Skin of body (tissue), 2 donors: ENCODE measurements around the gene NFS1. TPM values are rescaled to one million over a fixed set of nuclear protein-coding genes. Genes with fewer than 3 reads are reported as not detected.

Experiments used
- DNase-seq: peaks from one replicate; lab custom pipeline; 2025; lab: John Stamatoyannopoulos, UW
- total RNA-seq: library from RNA; depleted of rRNA; stranded (reverse); fragments of >200 nt; gene quantifications from one replicate; pipeline ENCODE4 v1.2.3, GENCODE V29; 2014

The NFS1 gene
- total RNA-seq, 1 donor from 2014 or later: 18.9 TPM

DNA sequence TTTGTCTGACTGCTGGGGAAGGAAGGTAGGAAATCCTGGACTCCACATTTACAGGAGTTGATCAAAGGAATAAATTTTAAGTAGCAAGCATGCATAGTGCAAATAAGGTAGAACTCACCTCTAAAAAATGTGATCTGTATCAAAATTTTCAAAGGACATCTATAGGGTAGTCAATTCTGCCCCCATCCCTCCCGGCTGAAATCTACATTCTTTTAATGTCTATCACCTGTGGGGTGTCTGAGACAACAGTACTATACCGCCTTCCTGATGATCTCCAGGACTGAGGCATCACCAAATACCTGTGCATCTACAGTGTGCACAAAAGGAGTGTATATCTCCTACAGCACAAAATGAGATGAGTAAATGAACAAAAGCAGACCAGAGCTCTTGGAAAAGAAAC, 54.3 kb downstream of the NFS1 start:
- no peak for DNase-seq

DNA sequence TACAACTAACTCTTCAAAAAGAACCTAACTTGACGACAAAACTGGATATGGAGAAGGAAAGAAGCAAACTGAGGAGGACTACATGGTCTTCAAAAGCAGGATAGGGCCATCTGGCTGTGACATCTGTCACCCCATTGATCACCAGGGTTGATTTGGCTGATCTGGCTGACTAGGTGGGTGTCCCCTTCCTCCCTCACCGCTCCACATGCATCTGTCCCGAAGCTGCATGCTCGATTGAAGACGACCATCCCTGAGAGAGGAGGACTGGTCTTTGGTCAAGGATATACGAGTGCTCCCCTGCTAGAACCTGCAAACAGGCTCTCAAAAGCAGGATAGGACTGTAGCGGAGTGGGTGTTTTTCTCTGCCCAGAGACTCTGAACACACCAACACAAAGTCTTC, 56.1 kb downstream of the NFS1 start:
- no peak for DNase-seq

DNA sequence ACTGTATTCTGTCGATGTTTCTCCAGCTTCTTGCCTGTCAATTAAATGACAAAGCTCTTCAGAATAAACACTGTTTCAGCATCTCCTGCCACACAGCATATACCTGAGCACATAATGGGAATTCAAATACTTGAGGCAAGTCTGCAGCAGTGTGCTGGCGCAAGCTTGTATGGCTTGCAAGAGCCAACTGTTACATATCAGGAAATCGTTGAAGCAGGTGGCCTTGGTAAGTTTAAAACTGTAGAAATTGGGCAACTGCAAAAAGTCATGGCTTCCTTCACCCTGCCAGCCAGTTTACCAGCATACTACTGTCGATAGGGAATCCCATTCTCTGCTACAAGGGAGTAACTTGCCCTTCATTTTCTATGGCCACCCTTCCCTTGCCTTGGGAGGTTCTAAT, 57.4 kb downstream of the NFS1 start:
- no peak for DNase-seq

DNA sequence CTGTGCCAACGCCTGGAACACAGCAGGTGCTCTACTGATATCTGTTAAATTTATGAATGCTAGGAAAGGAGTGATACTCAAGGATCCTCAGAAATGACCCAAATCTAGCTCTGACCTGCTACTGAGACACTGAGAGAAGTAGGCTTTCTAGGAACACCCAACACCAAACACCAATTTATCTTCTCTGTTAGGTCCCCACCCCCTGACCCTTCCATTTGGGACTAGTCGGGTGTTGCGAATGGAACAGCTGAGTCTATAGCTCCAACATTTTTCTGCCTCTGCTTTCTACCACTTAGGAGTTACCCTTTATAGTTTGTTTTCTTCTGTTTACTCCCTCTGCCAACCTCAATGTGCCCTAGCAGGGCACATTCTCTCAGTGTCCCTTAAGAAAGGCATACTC, 58.4 kb downstream of the NFS1 start:
- DNase-seq: no peak

DNA sequence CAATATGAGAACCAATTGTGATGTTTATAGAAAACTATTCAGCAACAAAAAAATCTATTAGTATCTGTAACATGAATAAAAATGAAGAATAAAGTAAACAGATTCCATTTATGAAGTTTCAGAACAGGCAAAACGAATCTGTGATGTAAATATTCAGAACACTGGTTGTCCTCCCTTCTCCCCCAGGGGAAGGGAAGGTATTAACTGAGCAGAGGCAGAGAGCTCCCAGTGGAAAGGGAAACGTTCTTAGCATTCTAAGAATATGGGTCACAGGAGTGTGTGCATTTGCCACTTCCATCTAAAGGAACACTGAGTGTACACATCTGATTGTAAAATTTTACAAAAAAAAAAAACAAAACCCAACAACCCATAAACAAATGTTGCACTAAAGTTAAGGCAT, 60.4 kb downstream of the NFS1 start:
- DNase-seq: no peak

DNA sequence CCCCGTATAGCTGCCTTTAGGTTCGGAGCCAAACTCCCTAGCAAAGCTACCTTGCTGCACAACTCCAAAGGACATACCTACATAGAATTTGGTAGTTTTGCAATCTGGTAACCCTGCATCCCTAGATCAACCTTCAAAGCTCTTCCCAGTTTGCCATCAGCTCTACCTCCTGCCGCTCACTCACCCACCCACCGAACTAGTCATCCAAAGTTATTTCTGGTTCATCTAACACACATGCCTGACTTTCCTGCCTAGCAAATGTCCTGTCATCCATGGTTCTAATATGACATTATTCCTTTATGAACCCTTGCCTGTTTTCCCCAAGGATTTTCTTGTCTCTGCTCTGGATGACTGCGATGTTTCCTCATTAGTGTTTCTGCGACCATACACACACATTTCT, 61.9 kb downstream of the NFS1 start:
- no peak for DNase-seq

DNA sequence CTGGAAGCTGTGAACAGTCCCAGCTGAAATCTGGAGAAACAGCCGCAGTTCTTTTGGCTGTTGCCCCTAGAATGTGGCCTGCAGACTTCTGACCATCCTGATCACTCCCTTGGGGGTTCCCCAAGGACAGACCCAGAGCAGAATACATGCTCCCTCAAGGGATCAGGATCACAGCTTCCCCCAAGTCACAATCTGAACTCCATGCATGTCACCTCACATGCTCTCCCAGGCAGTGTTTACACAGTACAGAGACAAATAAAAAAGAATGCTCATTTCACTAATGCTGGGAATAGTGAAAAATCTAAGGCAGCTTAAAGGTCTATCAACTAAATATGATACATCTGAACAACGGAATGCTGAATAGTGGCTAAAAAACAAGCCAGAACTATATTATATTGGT, 63.1 kb downstream of the NFS1 start:
- DNase-seq: no peak

DNA sequence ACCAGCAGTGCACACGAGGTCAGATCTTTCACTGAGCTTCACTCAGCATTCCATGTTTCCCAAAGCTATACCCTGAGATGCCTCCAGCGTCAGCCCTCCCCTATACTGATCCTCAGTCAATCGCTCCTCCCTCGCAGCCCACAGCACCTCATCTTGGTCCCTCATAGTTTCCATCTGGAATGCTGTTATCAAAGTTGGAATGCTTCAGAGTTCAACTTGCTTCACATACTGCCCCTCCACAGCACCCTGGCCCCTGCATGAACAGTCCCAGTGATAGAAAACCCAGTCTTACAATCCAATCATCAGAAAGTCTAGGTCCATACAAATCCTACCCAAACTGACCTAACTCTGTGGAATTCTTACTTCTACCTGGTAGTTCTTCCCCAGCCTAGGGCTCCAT, 63.5 kb downstream of the NFS1 start:
- no peak for DNase-seq

DNA sequence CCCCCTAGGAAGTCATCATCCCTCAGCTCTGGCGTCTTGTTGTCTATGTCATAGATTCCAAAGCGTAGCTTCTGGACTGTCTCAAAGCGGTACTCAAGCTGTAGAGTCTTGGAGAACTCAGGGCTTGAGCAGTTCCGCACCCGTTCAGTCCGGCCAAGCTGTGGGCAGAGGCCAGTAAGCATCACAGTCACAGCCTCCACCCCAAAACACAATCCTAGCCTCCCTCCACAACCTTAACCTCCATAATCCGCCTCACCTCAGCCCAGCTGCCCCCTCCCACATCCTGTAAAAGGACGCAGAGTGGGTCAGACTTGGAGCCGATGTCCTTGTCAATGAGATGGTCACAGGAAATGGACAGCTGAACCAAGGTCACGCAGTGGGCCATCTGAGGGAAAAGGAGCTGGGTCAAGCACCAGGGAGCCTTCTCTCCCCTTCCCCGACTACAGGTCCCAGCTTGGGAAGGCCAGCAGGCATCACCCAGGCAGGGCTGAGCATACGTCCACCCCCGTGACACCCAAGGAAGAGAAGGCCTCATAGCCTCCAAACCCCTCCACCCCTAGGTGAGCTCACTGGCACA, 66.5 kb downstream of the NFS1 start:
- no peak for DNase-seq

DNA sequence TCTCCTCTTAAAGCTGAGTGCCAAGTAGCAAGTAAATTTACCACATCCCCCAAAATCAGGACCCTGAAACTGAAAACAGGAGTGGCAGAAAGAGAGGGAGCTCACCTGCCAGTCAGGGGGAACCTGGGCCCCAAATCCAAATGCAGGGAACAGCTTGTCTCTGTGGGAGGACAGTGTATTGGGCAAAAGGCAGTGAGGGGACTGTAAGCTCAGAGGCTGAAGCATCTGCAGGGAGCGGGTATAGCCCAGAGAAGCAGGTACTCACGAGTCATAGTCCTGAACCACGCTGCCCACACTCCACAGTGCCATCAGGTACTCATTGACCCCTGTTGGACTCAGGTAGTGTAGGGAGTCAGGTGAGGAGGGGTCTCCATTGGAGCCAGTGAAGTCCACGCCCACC, 68.5 kb downstream of the NFS1 start:
- no peak for DNase-seq

DNA sequence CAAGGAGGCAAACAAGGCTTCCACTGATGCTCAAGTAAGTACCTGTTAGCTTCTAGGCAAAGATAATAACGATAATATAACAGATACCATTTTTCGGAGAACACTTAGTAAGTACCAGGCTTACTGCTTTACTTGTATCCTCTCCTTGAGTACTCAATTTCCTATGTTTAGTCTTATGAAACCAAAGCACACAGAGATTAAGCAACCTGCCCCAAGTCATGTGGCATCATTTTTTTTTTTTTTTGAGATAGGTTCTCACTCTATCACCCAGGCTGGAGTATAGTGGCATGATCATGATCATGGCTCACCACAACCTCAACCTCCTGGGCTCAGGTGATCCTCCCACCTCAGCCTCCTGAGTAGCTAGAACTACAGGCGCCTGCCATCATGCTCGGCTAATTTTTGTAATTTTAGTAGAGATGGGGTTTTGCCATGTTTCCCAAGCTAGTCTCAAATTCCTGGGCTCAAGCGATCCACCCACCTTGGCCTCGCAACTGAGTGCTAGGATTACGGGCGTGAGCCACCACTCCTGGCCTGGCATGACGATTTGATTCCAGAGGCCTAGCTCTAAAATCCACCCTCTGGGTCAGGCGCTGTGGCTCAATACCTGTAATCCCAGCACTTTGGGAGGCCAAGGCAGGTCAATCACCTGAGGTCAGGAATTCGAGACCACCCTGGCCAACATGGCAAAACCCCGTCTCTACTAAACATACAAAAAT, 69.6 kb downstream of the NFS1 start:
- DNase-seq: no peak

DNA sequence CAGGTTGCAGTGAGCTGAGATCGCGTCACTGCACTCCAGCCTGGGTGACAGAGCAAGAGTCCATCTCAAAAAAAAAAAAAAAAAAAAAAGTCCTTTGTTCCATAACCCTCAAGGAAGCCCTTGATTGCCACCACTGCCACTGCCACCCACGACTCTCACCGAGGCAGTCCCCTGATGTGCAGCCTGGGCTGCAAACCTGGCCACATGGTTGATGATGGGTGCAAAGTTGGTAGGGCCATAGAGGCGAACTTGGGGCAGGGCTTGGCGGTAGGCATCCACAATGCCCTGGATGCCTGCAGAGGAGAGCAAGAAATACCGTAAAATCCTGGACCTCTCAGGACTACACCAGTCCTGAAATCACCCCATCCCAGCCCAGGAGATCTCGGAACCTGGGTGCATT, 72.0 kb downstream of the NFS1 start:
- no peak for DNase-seq

DNA sequence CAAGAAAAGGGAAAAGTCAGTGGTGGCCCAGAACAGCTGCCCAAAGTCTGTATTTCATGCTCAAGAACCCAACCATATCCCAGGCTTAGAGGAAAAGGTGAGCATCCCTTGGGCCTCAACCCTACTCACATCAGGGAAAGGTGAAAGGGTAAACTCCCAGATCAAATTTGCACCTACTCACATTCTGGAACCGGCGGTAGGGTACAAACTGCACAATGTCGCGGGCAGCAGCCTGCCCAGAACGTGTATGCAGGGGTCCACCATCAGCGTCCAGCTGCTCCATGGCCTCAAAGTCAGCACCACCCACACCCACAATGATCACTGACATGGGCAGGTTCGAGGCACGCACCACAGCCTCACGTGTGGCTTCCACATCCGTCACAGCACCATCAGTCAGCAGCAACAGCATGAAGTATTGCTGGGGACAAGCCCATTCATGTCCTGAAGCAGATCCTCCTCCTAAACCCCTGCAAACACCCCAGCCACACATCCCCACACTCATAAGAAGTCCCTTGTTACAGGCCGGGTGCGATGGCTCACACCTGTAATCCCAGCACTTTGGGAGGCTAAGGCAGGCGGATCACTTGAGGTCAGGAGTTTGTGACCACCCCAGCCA, 72.7 kb downstream of the NFS1 start:
- DNase-seq: no peak

DNA sequence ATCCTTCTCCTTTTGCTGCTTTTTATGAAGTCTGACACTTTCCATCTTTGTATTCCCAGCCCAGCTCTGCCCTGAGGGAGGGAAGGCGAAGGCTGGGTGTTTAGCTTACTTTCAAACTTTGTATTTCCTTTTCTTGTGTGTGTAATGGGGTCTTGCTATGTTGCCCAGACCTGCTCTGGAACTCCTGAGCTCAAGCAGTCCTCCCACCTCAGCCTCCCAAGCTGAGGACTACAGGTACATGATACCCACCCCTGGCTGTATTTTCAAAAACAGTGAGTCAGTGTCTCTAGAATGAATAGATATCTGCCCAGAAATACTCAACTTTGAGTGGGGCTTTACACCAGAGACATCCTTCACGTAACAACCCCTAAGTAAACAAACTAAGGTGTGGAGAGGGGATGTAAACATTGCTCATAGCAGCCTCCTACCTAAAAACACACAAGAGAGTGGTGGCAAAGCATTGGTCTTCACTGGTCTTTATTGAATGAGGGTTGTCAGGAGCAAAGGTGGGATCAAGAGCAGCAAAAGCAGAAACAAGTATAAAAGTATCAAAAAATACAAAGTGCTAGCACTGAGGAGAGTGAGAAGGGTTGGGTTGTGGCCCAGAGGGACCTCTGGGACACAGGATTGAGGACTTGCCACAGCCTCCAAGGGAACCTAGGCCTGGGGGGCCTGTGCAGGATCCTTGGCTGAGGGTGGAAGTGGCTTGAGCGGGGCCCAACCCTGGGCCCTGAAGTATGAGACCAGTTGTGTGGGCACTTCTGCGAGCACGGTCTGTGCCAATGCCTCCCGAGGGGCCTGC, 73.4 kb downstream of the NFS1 start:
- no peak for DNase-seq

DNA sequence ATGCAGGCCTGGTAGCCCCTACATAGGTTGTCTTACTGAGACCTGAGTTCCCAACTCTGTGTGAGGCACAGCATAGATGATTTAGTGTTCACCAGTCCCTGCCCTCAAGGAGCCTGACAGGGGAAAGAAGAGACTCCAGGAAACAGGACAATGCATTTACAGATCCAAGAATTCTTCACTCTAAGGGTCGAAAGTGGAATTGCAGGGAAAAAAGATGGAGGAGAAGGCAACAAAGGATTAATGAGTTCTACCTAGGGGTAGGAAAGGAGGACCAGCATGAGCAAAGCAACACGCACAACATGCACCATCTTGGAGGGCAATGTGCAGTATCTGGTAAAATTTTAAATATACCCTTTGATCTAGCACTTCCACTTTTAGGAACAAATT, 77.6 kb downstream of the NFS1 start:
- DNase-seq: no peak

DNA sequence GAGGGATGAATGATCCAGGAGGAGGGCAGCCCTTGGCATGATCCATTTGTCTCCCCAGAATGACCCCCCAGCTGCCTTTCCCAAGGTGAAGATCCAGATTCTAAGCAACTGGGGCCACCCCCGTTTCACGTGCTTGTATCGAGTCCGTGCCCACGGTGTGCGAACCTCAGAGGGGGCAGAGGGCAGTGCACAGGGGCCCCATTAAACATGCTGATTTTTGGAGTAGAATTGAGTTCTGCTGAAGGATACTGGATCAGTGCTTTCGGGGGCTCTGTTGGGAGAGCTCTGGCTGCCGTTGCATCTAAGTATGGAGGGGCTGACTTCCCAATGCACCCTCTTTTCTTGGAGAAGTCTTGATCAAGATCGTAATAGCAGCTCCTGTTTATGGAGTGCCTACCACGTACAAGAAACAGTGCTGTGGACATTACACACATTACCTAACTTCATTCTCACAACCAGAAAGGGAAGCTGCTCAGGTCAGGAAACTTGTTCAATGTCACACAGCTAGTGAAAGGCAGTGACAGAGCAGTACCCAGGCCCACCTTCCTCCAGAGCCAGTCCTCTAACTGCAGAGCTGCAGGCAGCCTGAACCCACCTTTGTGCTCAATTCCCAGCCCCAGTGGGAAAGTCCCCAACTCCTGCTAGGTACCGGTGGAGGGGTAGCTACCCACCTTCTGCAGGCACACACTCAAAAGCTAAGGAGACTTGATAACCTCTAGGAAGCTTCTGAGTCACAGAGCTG, 78.2 kb downstream of the NFS1 start:
- DNase-seq: no peak

DNA sequence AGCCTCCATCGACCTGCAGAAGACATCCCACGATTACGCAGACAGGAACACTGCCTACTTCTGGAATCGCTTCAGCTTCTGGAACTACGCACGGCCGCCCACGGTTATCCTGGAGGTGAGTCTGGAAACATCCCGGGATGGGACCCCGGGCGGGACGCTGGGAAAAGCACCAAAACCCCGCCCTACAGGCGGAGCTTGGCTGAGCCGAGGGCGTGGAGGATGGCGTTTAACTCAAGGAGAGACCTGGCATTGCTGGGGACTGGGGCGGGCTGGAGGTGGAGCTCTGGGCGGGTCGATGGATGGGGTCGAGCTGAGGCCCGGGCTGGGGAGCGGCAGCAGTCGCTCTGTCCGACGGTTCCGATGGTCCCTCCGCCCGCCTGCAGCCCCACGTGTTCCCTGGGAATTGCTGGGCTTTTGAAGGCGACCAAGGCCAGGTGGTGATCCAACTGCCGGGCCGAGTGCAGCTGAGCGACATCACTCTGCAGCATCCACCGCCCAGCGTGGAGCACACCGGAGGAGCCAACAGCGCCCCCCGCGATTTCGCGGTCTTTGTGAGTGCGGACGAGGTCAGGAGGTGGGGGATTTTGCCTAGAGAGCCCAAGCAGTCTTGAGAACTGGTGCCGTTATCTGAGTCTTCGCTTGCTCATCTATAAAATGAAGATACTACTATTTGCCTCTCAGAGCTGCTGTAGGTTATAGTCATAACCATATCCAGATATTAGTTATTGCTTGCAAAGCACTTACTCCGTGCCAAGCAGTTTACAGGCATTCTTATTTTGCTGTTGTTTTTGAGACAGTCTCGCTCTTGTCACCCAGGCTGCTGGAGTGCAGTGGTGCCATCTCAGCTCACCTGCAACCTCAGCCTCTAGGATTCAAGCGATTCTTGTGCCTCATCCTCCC, 79.7 kb downstream of the NFS1 start:
- no peak for DNase-seq

DNA sequence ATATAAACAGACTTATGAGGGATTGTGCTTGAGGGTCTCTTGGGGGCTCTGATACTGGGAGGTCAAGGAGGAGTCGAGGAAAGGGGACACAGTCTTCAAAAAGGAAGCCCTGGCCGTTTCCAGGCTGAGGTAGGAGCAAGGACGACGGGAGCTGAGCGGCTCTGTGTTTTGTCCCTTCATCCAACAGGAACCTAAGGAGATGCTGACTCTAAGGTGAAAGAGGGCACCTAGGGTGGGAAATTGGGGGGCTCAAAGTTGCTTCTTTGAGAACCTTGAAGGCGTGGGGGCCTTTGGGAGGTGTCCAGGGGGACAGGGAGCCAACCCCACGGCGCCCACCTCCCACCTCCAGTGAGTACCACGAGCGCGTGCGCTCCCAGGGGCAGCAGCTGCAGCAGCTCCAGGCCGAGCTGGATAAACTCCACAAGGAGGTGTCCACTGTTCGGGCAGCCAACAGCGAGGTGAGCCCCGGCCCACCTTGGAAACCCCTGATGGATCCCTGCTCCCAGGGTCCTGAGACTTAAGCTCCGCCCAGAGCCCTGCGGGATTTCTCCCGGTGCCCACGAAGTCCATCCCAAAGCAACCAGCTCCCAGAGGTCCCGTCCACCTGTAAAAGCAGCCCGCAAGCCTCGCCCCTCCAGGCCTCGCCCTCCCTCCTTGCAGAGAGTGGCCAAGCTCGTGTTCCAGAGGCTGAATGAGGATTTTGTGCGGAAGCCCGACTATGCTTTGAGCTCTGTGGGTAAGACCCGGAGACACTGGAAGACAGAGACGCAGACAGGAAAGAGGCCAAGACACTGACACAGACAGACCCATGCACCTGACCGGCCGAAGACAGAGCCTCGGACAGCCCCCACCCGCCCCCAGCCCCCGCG, 80.7 kb downstream of the NFS1 start:
- DNase-seq: no peak
